Measurements from ENCODE around the gene GPR142. TPM values are rescaled to one million over a fixed set of nuclear protein-coding genes. Genes with fewer than 3 reads are reported as not detected.

Gene GPR142
- total and polyA plus RNA-seq, 8 donors: not detected

DNA sequence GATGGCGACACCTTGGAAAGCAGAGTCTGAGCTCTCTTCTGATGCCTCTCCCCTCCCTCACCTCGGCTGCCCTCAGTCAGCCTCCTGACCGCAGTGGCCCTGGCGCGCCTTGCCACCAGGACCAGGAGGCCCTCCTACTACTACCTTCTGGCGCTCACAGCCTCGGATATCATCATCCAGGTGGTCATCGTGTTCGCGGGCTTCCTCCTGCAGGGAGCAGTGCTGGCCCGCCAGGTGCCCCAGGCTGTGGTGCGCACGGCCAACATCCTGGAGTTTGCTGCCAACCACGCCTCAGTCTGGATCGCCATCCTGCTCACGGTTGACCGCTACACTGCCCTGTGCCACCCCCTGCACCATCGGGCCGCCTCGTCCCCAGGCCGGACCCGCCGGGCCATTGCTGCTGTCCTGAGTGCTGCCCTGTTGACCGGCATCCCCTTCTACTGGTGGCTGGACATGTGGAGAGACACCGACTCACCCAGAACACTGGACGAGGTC lies 4.4 kb downstream of the GPR142 start:
- 89 to 96% (median 95%) methylated on average over 15 to 26 of the region's 26 CpGs for WGBS, 5 donors
- no peak overlapping the region for H3K4me3 ChIP-seq
- intact Hi-C loops (cut with DNase I; ENCODE audit: low total_unique reads): no loop called here
- DNase-seq: no peak
- TF ChIP-seq EP300 (IDR thresholded peaks at IDR 0.05): no peak
- TF ChIP-seq POLR2AphosphoS5 (IDR thresholded peaks at IDR 0.05): no peak
- TF ChIP-seq POLR2A (IDR thresholded peaks at IDR 0.05): no peak
- TF ChIP-seq, protein P1, sequence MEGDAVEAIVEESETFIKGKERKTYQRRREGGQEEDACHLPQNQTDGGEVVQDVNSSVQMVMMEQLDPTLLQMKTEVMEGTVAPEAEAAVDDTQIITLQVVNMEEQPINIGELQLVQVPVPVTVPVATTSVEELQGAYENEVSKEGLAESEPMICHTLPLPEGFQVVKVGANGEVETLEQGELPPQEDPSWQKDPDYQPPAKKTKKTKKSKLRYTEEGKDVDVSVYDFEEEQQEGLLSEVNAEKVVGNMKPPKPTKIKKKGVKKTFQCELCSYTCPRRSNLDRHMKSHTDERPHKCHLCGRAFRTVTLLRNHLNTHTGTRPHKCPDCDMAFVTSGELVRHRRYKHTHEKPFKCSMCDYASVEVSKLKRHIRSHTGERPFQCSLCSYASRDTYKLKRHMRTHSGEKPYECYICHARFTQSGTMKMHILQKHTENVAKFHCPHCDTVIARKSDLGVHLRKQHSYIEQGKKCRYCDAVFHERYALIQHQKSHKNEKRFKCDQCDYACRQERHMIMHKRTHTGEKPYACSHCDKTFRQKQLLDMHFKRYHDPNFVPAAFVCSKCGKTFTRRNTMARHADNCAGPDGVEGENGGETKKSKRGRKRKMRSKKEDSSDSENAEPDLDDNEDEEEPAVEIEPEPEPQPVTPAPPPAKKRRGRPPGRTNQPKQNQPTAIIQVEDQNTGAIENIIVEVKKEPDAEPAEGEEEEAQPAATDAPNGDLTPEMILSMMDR (IDR thresholded peaks at IDR 0.05): no peak
- H3K4me1 ChIP-seq: peaks cover 4 to 26% (median 19%) of the 10 kb centered on the region in 4 donors
- no peaks in the 10 kb centered on the region for H3K36me3 ChIP-seq
- no peak overlapping the region for H3K27ac ChIP-seq
- peaks cover 0 to 40% (median 13%) of the 10 kb centered on the region in 3 donors for H3K27me3 ChIP-seq
- H3K9me3 ChIP-seq: no peaks in the 10 kb centered on the region

- H3K27ac ChIP-seq: no peak overlapping the region
- no peak for DNase-seq
Measured at GRCh38 chr17:74372426-74372825, 5.1 kb downstream of the GPR142 start.

GRCh38 chr17:74373838-74374606 lies 6.7 kb downstream of the GPR142 start:
- DNase-seq: peak; percentile 42 to 89
- 73 to 78% (median 75%) methylated on average over 15 of the region's 15 CpGs for WGBS, 5 donors
- Histone ChIP-seq H3K36me3 (no peaks in the 10 kb centered on the region), H3K27ac (peak overlapping the region in 4 of 5 donors; percentile 11 to 39 (median 32)), H3K4me3 (no peak overlapping the region), H3K27me3 (peaks cover 0 to 25% (median 7%) of the 10 kb centered on the region in 3 donors), H3K4me1 (peaks cover 4 to 16% (median 10%) of the 10 kb centered on the region in 4 donors), H3K9me3 (no peaks in the 10 kb centered on the region)
- TF ChIP-seq POLR2A (IDR thresholded peaks at IDR 0.05) (no peak), EP300 (IDR thresholded peaks at IDR 0.05) (no peak), POLR2AphosphoS5 (IDR thresholded peaks at IDR 0.05) (peak; percentile 11 to 70 (median 27))
- intact Hi-C loops (cut with DNase I; ENCODE audit: low total_unique reads): loop anchor here (2.0 kb wide), 1 partner anchor 91 kb away; no protein-coding TSS in a partner anchor

More at GRCh38 chr17:74372426-74372825, 5.1 kb downstream of the GPR142 start:
- no peak for TF ChIP-seq EP300 (IDR thresholded peaks at IDR 0.05)
- TF ChIP-seq, protein P1 (IDR thresholded peaks at IDR 0.05): no peak
- no peak for TF ChIP-seq POLR2AphosphoS5 (IDR thresholded peaks at IDR 0.05)
- no peak for TF ChIP-seq POLR2A (IDR thresholded peaks at IDR 0.05)
- H3K4me1 ChIP-seq: peaks cover 4 to 26% (median 19%) of the 10 kb centered on the region in 4 donors
- H3K4me3 ChIP-seq: no peak overlapping the region
- peaks cover 0 to 35% (median 13%) of the 10 kb centered on the region in 3 donors for H3K27me3 ChIP-seq
- H3K36me3 ChIP-seq: no peaks in the 10 kb centered on the region
- intact Hi-C loops (cut with DNase I; ENCODE audit: low total_unique reads): no loop called here
- no peaks in the 10 kb centered on the region for H3K9me3 ChIP-seq
- WGBS, 5 donors: 87 to 93% (median 90%) methylated on average over 9 of the region's 9 CpGs

- Histone ChIP-seq H3K4me1 (peaks cover 12 to 19% (median 18%) of the 10 kb centered on the region in 4 donors), H3K9me3 (no peaks in the 10 kb centered on the region), H3K27me3 (peaks cover 0 to 16% (median 0%) of the 10 kb centered on the region in 3 donors), H3K4me3 (no peak overlapping the region), H3K36me3 (no peaks in the 10 kb centered on the region), H3K27ac (no peak overlapping the region)
- no peak for DNase-seq
- WGBS, 5 donors: 74 to 95% (median 90%) methylated on average over 3 of the region's 3 CpGs
- no peak for TF ChIP-seq EP300 (IDR thresholded peaks at IDR 0.05)
- no peak for TF ChIP-seq POLR2AphosphoS5 (IDR thresholded peaks at IDR 0.05)
- TF ChIP-seq, protein P1 (IDR thresholded peaks at IDR 0.05): no peak
- no peak for TF ChIP-seq POLR2A (IDR thresholded peaks at IDR 0.05)
- intact Hi-C loops (cut with DNase I; ENCODE audit: low total_unique reads): loop anchor here (2.0 kb wide), 1 partner anchor 90 kb away; no protein-coding TSS in a partner anchor
Measured at GRCh38 chr17:74374858-74375257, 7.6 kb downstream of the GPR142 start.

Measured in stomach (tissue), 9 donors.